Glomerular visceral epithelial cell (primary cell): ENCODE measurements around the gene TAS1R2.
A peak's percentile ranks its signal among the peaks of the same experiment; 100 is the strongest.

Experiments used
- DNase-seq: peaks from one replicate; pipeline ENCODE4 v3.0.0-alpha.2; 2016; ENCODE audit errors: extremely low spot score

TAS1R2 gene

GRCh38 chr1:18820791-18821641 lies 38.4 kb downstream of the TAS1R2 start:
- DNase-seq: peak; percentile 64

- DNase-seq: no peak
Observed at GRCh38 chr1:18819986-18820790, 39.3 kb downstream of the TAS1R2 start.

- no peak for DNase-seq
Observed at GRCh38 chr1:18819203-18819602, 40.3 kb downstream of the TAS1R2 start.

GRCh38 chr1:18817795-18818435 lies 41.5 kb downstream of the TAS1R2 start:
- DNase-seq: no peak

- no peak for DNase-seq
Observed at GRCh38 chr1:18817316-18817715, 42.1 kb downstream of the TAS1R2 start.

- no peak for DNase-seq
Observed at GRCh38 chr1:18816808-18817207, 42.7 kb downstream of the TAS1R2 start.

- DNase-seq: no peak
Observed at GRCh38 chr1:18814874-18815531, 44.5 kb downstream of the TAS1R2 start.

- peak; percentile 18 for DNase-seq
Observed at GRCh38 chr1:18814425-18814824, 45.0 kb downstream of the TAS1R2 start.

GRCh38 chr1:18812453-18812939 lies 47.0 kb downstream of the TAS1R2 start:
- DNase-seq: no peak

- no peak for DNase-seq
Observed at GRCh38 chr1:18811733-18812452, 47.6 kb downstream of the TAS1R2 start.

GRCh38 chr1:18809953-18810899 lies 49.2 kb downstream of the TAS1R2 start:
- DNase-seq: no peak

- no peak for DNase-seq
Observed at GRCh38 chr1:18808550-18808949, 50.9 kb downstream of the TAS1R2 start.

GRCh38 chr1:18807334-18808063 lies 52.0 kb downstream of the TAS1R2 start:
- no peak for DNase-seq

- no peak for DNase-seq
Observed at GRCh38 chr1:18805925-18806849, 53.3 kb downstream of the TAS1R2 start.

- no peak for DNase-seq
Observed at GRCh38 chr1:18805150-18805879, 54.1 kb downstream of the TAS1R2 start.

- no peak for DNase-seq
Observed at GRCh38 chr1:18803851-18804250, 55.6 kb downstream of the TAS1R2 start.

- DNase-seq: no peak
Observed at GRCh38 chr1:18803151-18803791, 56.2 kb downstream of the TAS1R2 start.
